PC-9 (cell line): Measurements from ENCODE around the gene DNAJB8.

Experiments used
- CTCF ChIP-seq: fragments of 200-600 bp; sonication (generic); conservative IDR thresholded peaks from 2 replicates; pipeline ENCODE4 v1.6.1; 2017; ENCODE audit warnings: mixed run types, antibody characterized with exemption, mild to moderate bottlenecking, moderate library complexity
- EZH2 ChIP-seq: fragments of 200-600 bp; sonication (generic); IDR thresholded peaks from 2 replicates; pipeline ENCODE4 v1.8.0; 2017; ENCODE audit warnings: antibody characterized with exemption, low read depth

- TF ChIP-seq CTCF: no peak
- TF ChIP-seq EZH2: no peak
Measured at GRCh38 chr3:128488636-128488990, 21.9 kb upstream of the DNAJB8 start.
